HepG2 (cell line): Measurements from ENCODE around the gene FBXO28. TPM values are rescaled to one million over a fixed set of nuclear protein-coding genes. Genes with fewer than 3 reads are reported as not detected.
A peak's percentile ranks its signal among the peaks of the same experiment; 100 is the strongest.

Experiments used
- ATAC-seq: fragments of 200-7000 bp; cut with Tn5 transposase; 3 replicates; pipeline ENCODE4 v1.9.1; 2020; ENCODE audit warnings: mild to moderate bottlenecking, moderate library complexity
- BruUV-seq: library from RNA; stranded (reverse); fragments of 400-500 nt; replicated peaks from 2 replicates; lab custom pipeline; 2021; lab: Mats Ljungman, UMichigan
- CTCF ChIA-PET: fragments of 300-600 bp; formaldehyde crosslinking; extraction: SDS; loops from one replicate; lab custom pipeline; 2021; ENCODE audit warnings: low total read pairs, inconsistent platforms, low intra/inter-chr PET ratio; lab: Yijun Ruan, JAX
- POLR2A ChIA-PET: fragments of 350-600 bp; sonication (Branson Sonifier 250); formaldehyde crosslinking; loops from one replicate; lab custom pipeline; 2020; ENCODE audit warnings: antibody characterized with exemption, inconsistent platforms; lab: Yijun Ruan, JAX
- DNase-seq: peaks from one replicate; pipeline ENCODE4 v3.0.0-alpha.2; 2015; ENCODE audit warnings: low spot score
- FAIRE-seq: peaks from 3 replicates; lab custom pipeline; 2011; peaks lifted over from hg19 to GRCh38; lab: Jason Lieb, UNC
- H2AFZ ChIP-seq: one replicate; pipeline ENCODE4 v1.6.1; 2011; ENCODE audit warnings: low read length, inconsistent platforms
- H3K27ac ChIP-seq: fragments of 300-600 bp; 3 replicates; pipeline ENCODE4 v1.8.0; 2011; ENCODE audit warnings: mixed run types, mild to moderate bottlenecking, mixed read lengths, low read length, inconsistent platforms; ENCODE audit not compliant: insufficient read depth; ENCODE audit errors: extremely low read length
- H3K27me3 ChIP-seq, 2 experiments: fragments of 200-600 bp in 1 of 2; 2 replicates in 1 of 2; 3 replicates in 1 of 2; pipeline versions ENCODE4 v1.6.0 to v1.8.0; 2011; ENCODE audit warnings: low read length in 2 of 2, mild to moderate bottlenecking in 2 of 2, moderate library complexity in 2 of 2, inconsistent platforms in 1 of 2; ENCODE audit not compliant: insufficient read depth in 2 of 2, control insufficient read depth in 1 of 2
- H3K36me3 ChIP-seq, 2 experiments: fragments of 200-600 bp in 1 of 2; replicated peaks in 1 of 2; 2 replicates in 1 of 2; 3 replicates in 1 of 2; pipeline versions ENCODE4 v1.5.1 to v1.8.0; 2011; ENCODE audit warnings: low read length in 2 of 2, inconsistent platforms in 1 of 2; ENCODE audit not compliant: insufficient read depth in 2 of 2, control insufficient read depth in 1 of 2
- H3K4me1 ChIP-seq: 2 replicates; pipeline ENCODE4 v1.5.1; 2012; ENCODE audit warnings: low read length, inconsistent platforms; ENCODE audit not compliant: insufficient read depth
- H3K4me2 ChIP-seq: 2 replicates; pipeline ENCODE4 v1.6.0; 2011; ENCODE audit warnings: low read depth, low read length, inconsistent platforms
- H3K4me3 ChIP-seq, 3 experiments: fragments of 200-600 bp in 1 of 3; sonication (generic), shearing (Covaris generic) in 1 of 3; replicated peaks in 1 of 3; 2 replicates each; pipeline ENCODE4 v1.5.1; 2011 to 2016; ENCODE audit warnings: low read length in 3 of 3, inconsistent platforms in 2 of 3, low read depth in 2 of 3, mild to moderate bottlenecking in 2 of 3, control low read depth in 1 of 3, mixed read lengths in 1 of 3; ENCODE audit not compliant: insufficient read depth in 1 of 3
- H3K79me2 ChIP-seq: one replicate; pipeline ENCODE4 v1.6.1; 2011; ENCODE audit warnings: low read length, inconsistent platforms; ENCODE audit not compliant: insufficient read depth
- H3K9ac ChIP-seq: 2 replicates; pipeline ENCODE4 v1.6.0; 2011; ENCODE audit warnings: mild to moderate bottlenecking, low read depth, low read length, inconsistent platforms; ENCODE audit not compliant: insufficient read depth
- H3K9me3 ChIP-seq: 2 replicates; pipeline ENCODE4 v1.5.1; 2012; ENCODE audit warnings: mild to moderate bottlenecking, low read length
- H4K20me1 ChIP-seq: 2 replicates; pipeline ENCODE4 v1.6.0; 2011; ENCODE audit warnings: inconsistent platforms, mild to moderate bottlenecking, low read length, moderate library complexity; ENCODE audit not compliant: insufficient read depth
- IRF2 ChIP-seq: IDR thresholded peaks from 2 replicates; pipeline ENCODE4 v1.6.1; 2018; ENCODE audit warnings: missing genetic modification reagents, missing compliant biosample characterization
- MXD1 ChIP-seq: sonication (generic); formaldehyde crosslinking; IDR thresholded peaks from 2 replicates; pipeline ENCODE4 v1.4.0; 2020; ENCODE audit warnings: mild to moderate bottlenecking, missing genetic modification reagents
- REL ChIP-seq: sonication (generic); formaldehyde crosslinking; conservative IDR thresholded peaks from 2 replicates; pipeline ENCODE4 v1.8.0; 2022; ENCODE audit warnings: mild to moderate bottlenecking, missing genetic modification reagents, moderate library complexity
- SMYD3 ChIP-seq: sonication (generic); formaldehyde crosslinking; IDR thresholded peaks from 2 replicates; pipeline ENCODE4 v1.8.1; 2023; ENCODE audit warnings: mild to moderate bottlenecking, missing genetic modification reagents
- USF2 ChIP-seq, 2 experiments: sonication (generic) in 1 of 2; formaldehyde crosslinking in 1 of 2; IDR thresholded peaks; 2 replicates each; pipeline versions ENCODE4 v1.5.1 to v1.6.1; 2011 to 2020; ENCODE audit warnings: borderline replicate concordance in 1 of 2, low read depth in 1 of 2, low read length in 1 of 2, mild to moderate bottlenecking in 1 of 2, missing genetic modification reagents in 1 of 2, moderate library complexity in 1 of 2
- ZNF30 ChIP-seq: sonication (generic); formaldehyde crosslinking; IDR thresholded peaks from 2 replicates; pipeline ENCODE4 v1.5.0; 2020; ENCODE audit warnings: mild to moderate bottlenecking, missing genetic modification reagents
- ZSCAN21 ChIP-seq: sonication (generic); formaldehyde crosslinking; IDR thresholded peaks from 2 replicates; pipeline ENCODE4 v1.8.0; 2022; ENCODE audit warnings: mild to moderate bottlenecking, missing genetic modification reagents, moderate library complexity, borderline replicate concordance
- WGBS: methylation state at CpG from one replicate; pipeline ENCODE4 v1.1.6; 2017; ENCODE audit warnings: low lambda C conversion rate; 5-methylcytosine and 5-hydroxymethylcytosine counted together
- in situ Hi-C: cut with HindIII; loops from 2 replicates; pipeline ENCODE4 v1.10.0; 2017; ENCODE audit warnings: low pct_unique_long_range_greater_than_20kb; ENCODE audit not compliant: extremely low pct_ligation_motif_present
- intact Hi-C: fragments of 100-400 bp; cut with micrococcal nuclease; formaldehyde crosslinking; loops from one replicate; pipeline ENCODE4 v1.10.0; 2022; ENCODE audit not compliant: unreplicated experiment
- polyA plus RNA-seq, 8 experiments: library from polyadenylated mRNA; depleted of rRNA in 3 of 8; stranded (reverse) in 7 of 8; unstranded in 1 of 8; fragments of >200 nt; fragmentation: Illumina TruSeq in 4 of 8; extraction: Trizol in 4 of 8; gene quantifications; 2 replicates each; pipeline versions ENCODE4 v1.2.1 to v1.2.3, GENCODE V29; 2011 to 2016; ENCODE audit warnings: low read depth in 4 of 8, missing spikeins in 1 of 8, mixed read lengths in 1 of 8; ENCODE audit not compliant: insufficient read depth in 1 of 8
- total RNA-seq, 5 experiments: library from RNA; depleted of rRNA; stranded (reverse); fragments of >200 nt; fragmentation: Illumina TruSeq; extraction: Trizol; gene quantifications; 2 replicates each; pipeline ENCODE4 v1.2.3, GENCODE V29; 2016; ENCODE audit warnings: low read depth in 1 of 5
- TF ChIP-seq, protein P1 (sequence below), 2 experiments: IDR thresholded peaks; 2 replicates each; pipeline ENCODE4 v1.6.1; 2011 to 2012; ENCODE audit warnings: low read length in 2 of 2, borderline replicate concordance in 1 of 2, low read depth in 1 of 2, mild to moderate bottlenecking in 1 of 2, moderate library complexity in 1 of 2
- TF ChIP-seq, protein P2 (sequence below): IDR thresholded peaks from 2 replicates; pipeline ENCODE4 v1.6.1; 2012; ENCODE audit warnings: low read length, improper control_type of control experiment

FBXO28 gene
- total and polyA plus RNA-seq, 2 of the 13 experiments (the other 11 are each of a cell fraction or from before 2014, with no cell fraction given) = 8.5 to 29.1 TPM

GRCh38 chr1:224169718-224170270 is 55.9 kb downstream of the FBXO28 start (continued):
- TF ChIP-seq USF2 (IDR thresholded peaks at IDR 0.05; ENCODE audit: low read depth, low read length) = no peak
- no peak for TF ChIP-seq USF2 (CRISPR knock-in tag; IDR thresholded peaks at IDR 0.05; ENCODE audit: borderline replicate concordance)
- TF ChIP-seq, protein P1, sequence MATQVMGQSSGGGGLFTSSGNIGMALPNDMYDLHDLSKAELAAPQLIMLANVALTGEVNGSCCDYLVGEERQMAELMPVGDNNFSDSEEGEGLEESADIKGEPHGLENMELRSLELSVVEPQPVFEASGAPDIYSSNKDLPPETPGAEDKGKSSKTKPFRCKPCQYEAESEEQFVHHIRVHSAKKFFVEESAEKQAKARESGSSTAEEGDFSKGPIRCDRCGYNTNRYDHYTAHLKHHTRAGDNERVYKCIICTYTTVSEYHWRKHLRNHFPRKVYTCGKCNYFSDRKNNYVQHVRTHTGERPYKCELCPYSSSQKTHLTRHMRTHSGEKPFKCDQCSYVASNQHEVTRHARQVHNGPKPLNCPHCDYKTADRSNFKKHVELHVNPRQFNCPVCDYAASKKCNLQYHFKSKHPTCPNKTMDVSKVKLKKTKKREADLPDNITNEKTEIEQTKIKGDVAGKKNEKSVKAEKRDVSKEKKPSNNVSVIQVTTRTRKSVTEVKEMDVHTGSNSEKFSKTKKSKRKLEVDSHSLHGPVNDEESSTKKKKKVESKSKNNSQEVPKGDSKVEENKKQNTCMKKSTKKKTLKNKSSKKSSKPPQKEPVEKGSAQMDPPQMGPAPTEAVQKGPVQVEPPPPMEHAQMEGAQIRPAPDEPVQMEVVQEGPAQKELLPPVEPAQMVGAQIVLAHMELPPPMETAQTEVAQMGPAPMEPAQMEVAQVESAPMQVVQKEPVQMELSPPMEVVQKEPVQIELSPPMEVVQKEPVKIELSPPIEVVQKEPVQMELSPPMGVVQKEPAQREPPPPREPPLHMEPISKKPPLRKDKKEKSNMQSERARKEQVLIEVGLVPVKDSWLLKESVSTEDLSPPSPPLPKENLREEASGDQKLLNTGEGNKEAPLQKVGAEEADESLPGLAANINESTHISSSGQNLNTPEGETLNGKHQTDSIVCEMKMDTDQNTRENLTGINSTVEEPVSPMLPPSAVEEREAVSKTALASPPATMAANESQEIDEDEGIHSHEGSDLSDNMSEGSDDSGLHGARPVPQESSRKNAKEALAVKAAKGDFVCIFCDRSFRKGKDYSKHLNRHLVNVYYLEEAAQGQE (IDR thresholded peaks at IDR 0.05; ENCODE audit: borderline replicate concordance in 1 of 2, low read depth in 1 of 2, low read length in 2 of 2) = no peak
- no peak for TF ChIP-seq REL (CRISPR knock-in tag)

DNA sequence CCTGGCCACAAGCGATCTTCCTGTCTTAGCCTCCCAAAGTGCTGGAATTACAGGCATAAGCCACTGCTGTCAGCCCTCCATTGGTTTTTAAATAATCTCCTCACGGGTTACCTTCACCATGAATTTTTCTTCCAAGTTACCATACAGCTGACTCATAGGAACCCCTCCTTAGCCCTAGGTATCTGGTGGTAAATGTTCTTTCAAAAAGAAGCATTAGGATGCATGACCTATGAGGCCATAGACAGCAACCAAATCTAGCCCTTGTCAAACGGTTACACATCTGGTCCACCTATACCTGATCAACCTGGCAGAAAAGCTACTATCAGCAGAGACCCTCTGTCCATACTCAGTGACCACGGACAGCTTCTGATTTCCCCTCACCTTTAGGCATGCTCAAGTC is 56.4 kb downstream of the FBXO28 start:
- H3K4me3 ChIP-seq = no peak overlapping the region
- H3K27ac ChIP-seq = no peak overlapping the region
- ATAC-seq (peak; percentile 41), FAIRE-seq (no peak), DNase-seq (no peak)
- no peaks in the 10 kb centered on the region; a peak in 1 of 5 replicates for H3K27me3 ChIP-seq
- no peak overlapping the region for H2AFZ ChIP-seq
- no peaks in the 10 kb centered on the region for H3K9me3 ChIP-seq
- H3K79me2 ChIP-seq = no peaks in the 10 kb centered on the region
- intact Hi-C loops (loop anchor here (1.0 kb wide), 1 partner anchor 163 kb away; no protein-coding TSS in a partner anchor), in situ Hi-C loops (no loop called here)
- no peaks in the 10 kb centered on the region for H4K20me1 ChIP-seq
- peaks cover 23% of the 10 kb centered on the region for H3K4me1 ChIP-seq
- ChIA-PET POLR2A (no interaction called here), CTCF (interaction anchor here (1.4 kb wide), 1 partner anchor 163 kb away, joined by 11 read pairs; no protein-coding TSS in a partner anchor)
- 56% methylated on average over 4 of the region's 4 CpGs for WGBS
- BruUV-seq = no TSS peak
- no peaks in the 10 kb centered on the region for H3K36me3 ChIP-seq
- H3K9ac ChIP-seq = no peak overlapping the region
- H3K4me2 ChIP-seq = no peak overlapping the region; the same call in 1 of the 2 replicates
- TF ChIP-seq IRF2 (CRISPR knock-in tag) = no peak
- TF ChIP-seq MXD1 (CRISPR knock-in tag) = no peak
- TF ChIP-seq, protein P2, sequence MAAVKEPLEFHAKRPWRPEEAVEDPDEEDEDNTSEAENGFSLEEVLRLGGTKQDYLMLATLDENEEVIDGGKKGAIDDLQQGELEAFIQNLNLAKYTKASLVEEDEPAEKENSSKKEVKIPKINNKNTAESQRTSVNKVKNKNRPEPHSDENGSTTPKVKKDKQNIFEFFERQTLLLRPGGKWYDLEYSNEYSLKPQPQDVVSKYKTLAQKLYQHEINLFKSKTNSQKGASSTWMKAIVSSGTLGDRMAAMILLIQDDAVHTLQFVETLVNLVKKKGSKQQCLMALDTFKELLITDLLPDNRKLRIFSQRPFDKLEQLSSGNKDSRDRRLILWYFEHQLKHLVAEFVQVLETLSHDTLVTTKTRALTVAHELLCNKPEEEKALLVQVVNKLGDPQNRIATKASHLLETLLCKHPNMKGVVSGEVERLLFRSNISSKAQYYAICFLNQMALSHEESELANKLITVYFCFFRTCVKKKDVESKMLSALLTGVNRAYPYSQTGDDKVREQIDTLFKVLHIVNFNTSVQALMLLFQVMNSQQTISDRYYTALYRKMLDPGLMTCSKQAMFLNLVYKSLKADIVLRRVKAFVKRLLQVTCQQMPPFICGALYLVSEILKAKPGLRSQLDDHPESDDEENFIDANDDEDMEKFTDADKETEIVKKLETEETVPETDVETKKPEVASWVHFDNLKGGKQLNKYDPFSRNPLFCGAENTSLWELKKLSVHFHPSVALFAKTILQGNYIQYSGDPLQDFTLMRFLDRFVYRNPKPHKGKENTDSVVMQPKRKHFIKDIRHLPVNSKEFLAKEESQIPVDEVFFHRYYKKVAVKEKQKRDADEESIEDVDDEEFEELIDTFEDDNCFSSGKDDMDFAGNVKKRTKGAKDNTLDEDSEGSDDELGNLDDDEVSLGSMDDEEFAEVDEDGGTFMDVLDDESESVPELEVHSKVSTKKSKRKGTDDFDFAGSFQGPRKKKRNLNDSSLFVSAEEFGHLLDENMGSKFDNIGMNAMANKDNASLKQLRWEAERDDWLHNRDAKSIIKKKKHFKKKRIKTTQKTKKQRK = no peak
- TF ChIP-seq ZSCAN21 (CRISPR knock-in tag) = no peak
- TF ChIP-seq ZNF30 (CRISPR knock-in tag) = no peak
- no peak for TF ChIP-seq SMYD3 (CRISPR knock-in tag)
